Endodermal cell (in vitro differentiated cells): ENCODE measurements around the gene TP53I11. TPM values are rescaled to one million over a fixed set of nuclear protein-coding genes. Genes with fewer than 3 reads are reported as not detected.

ENCODE experiments used
- DNase-seq: peaks from one replicate; pipeline ENCODE4 v3.0.0-alpha.2; 2017
- H3K27ac ChIP-seq: 2 replicates; pipeline ENCODE4 v1.5.1; 2013; ENCODE audit warnings: mild to moderate bottlenecking, low read depth, low read length, moderate library complexity
- H3K27me3 ChIP-seq: 2 replicates; pipeline ENCODE4 v1.6.1; 2013; ENCODE audit warnings: mild to moderate bottlenecking, low read length, moderate library complexity; ENCODE audit not compliant: insufficient read depth, control insufficient read depth, poor library complexity, severe bottlenecking
- H3K36me3 ChIP-seq: 2 replicates; pipeline ENCODE4 v1.7.0; 2013; ENCODE audit warnings: mild to moderate bottlenecking, low read length, moderate library complexity; ENCODE audit not compliant: control insufficient read depth, insufficient read depth
- H3K4me1 ChIP-seq: one replicate; pipeline ENCODE4 v1.7.0; 2013; ENCODE audit warnings: low read length; ENCODE audit not compliant: control insufficient read depth, insufficient read depth
- H3K4me3 ChIP-seq: 2 replicates; pipeline ENCODE4 v1.5.1; 2013; ENCODE audit warnings: mild to moderate bottlenecking, low read length, moderate library complexity
- H3K9ac ChIP-seq: 2 replicates; pipeline ENCODE4 v1.6.1; 2013; ENCODE audit warnings: mild to moderate bottlenecking, low read length, moderate library complexity; ENCODE audit not compliant: poor library complexity, severe bottlenecking; ENCODE audit errors: extremely low read depth
- H3K9me3 ChIP-seq: 2 replicates; pipeline ENCODE4 v1.6.1; 2013; ENCODE audit warnings: mild to moderate bottlenecking, low read length, moderate library complexity; ENCODE audit not compliant: control insufficient read depth
- H3K27ac Mint-ChIP-seq: 2 replicates; pipeline ENCODE4 v1.8.0; 2020; ENCODE audit warnings: mixed read lengths
- H3K27me3 Mint-ChIP-seq: 2 replicates; pipeline ENCODE4 v1.8.0; 2021; ENCODE audit warnings: mild to moderate bottlenecking, mixed read lengths; ENCODE audit not compliant: insufficient read depth
- H3K36me3 Mint-ChIP-seq: 2 replicates; pipeline ENCODE4 v1.8.0; 2020; ENCODE audit warnings: low read depth, mixed read lengths
- H3K4me1 Mint-ChIP-seq: 2 replicates; pipeline ENCODE4 v1.8.0; 2020; ENCODE audit warnings: mixed read lengths
- H3K4me3 Mint-ChIP-seq: 2 replicates; pipeline ENCODE4 v1.8.0; 2020; ENCODE audit warnings: mild to moderate bottlenecking, moderate library complexity, mixed read lengths
- H3K9me3 Mint-ChIP-seq: 2 replicates; pipeline ENCODE4 v1.8.0; 2020; ENCODE audit warnings: mild to moderate bottlenecking, mixed read lengths
- WGBS, 2 experiments: methylation state at CpG; one replicate each; pipeline versions ENCODE4 v1.1.5 to v1.1.7; 2013; ENCODE audit warnings: missing lambda C conversion rate in 2 of 2, mixed read lengths in 1 of 2; ENCODE audit not compliant: insufficient coverage in 1 of 2, insufficient read length in 1 of 2; 5-methylcytosine and 5-hydroxymethylcytosine counted together
- total RNA-seq, 2 donors: library from RNA; stranded (reverse); fragmentation: NEBNext Ultra II Directional in 1 of 2; extraction: Animal tissue kit (Norgen Biotek cat#: 25700) in 1 of 2; gene quantifications; 2 replicates in 1 of 2; 3 replicates in 1 of 2; pipeline ENCODE4 v1.2.1, GENCODE V29; 2021
- TF ChIP-seq, protein P1 (sequence below): fragments of 200-600 bp; sonication (generic); conservative IDR thresholded peaks from 2 replicates; pipeline ENCODE4 v1.5.0; 2021; ENCODE audit warnings: antibody characterized with exemption, mild to moderate bottlenecking

TP53I11 gene
- total RNA-seq, 2 donors from 2014 or later: 136 to 203 TPM

DNA sequence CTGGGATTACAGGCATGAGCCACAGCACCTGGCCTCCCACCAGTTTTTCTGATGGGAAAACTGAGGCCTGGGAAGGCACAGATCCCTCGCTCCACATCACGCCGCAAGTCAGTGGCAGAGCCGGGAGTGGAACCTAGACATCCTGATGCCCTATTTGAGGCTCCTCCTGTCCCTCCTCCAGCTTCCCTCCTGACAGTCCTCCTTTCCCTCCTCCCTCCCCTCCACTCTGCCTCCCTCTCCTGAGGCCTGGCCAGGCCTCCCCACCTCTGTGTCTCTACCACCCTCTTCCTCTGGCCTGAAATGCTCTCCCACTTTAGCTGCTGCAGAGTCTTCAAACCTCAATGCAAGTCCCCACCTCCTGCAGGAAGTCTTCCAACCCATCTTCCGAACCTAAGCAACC, 13.3 kb upstream of the TP53I11 start:
- Histone ChIP-seq H3K36me3 (no peaks in the 10 kb centered on the region), H3K27ac (no peak overlapping the region), H3K4me1 (peaks cover 7% of the 10 kb centered on the region), H3K9me3 (no peaks in the 10 kb centered on the region), H3K27me3 (no peaks in the 10 kb centered on the region), H3K4me3 (no peak overlapping the region), H3K9ac (no peak overlapping the region)
- TF ChIP-seq, protein P1, sequence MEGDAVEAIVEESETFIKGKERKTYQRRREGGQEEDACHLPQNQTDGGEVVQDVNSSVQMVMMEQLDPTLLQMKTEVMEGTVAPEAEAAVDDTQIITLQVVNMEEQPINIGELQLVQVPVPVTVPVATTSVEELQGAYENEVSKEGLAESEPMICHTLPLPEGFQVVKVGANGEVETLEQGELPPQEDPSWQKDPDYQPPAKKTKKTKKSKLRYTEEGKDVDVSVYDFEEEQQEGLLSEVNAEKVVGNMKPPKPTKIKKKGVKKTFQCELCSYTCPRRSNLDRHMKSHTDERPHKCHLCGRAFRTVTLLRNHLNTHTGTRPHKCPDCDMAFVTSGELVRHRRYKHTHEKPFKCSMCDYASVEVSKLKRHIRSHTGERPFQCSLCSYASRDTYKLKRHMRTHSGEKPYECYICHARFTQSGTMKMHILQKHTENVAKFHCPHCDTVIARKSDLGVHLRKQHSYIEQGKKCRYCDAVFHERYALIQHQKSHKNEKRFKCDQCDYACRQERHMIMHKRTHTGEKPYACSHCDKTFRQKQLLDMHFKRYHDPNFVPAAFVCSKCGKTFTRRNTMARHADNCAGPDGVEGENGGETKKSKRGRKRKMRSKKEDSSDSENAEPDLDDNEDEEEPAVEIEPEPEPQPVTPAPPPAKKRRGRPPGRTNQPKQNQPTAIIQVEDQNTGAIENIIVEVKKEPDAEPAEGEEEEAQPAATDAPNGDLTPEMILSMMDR: no peak
- WGBS, 2 experiments: 97 to 98% methylated on average over 4 to 5 of the region's 5 CpGs
- Mint-ChIP-seq H3K9me3 (no peaks in the 10 kb centered on the region), H3K4me1 (peaks cover 36% of the 10 kb centered on the region), H3K27ac (peak overlapping the region; percentile 50), H3K27me3 (peaks cover 2% of the 10 kb centered on the region), H3K36me3 (no peaks in the 10 kb centered on the region), H3K4me3 (no peak overlapping the region)
- no peak for DNase-seq

DNA sequence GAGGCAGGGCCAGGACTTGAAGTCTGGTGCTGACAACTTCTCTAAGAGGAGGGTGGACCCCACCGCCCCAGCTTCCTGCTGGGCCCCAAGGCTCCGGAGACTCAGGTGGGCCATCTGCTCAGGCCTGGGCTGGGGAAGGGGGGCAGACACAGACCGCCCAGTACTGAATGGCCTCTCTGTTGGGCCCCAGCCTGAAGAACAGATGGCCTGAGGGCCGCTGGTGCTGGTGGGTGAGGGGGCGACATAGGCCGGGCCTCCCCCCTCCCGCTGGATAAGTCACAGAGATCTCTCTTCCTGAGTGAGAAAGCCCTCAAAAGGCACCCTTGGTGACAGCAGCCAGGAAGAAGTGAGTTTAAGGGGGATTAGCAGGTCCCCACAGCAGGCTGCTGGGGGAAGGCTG, 12.5 kb upstream of the TP53I11 start:
- H3K27ac ChIP-seq: no peak overlapping the region
- no peak overlapping the region for H3K4me3 Mint-ChIP-seq
- H3K27ac Mint-ChIP-seq: no peak overlapping the region
- 60 to 86% methylated on average over 2 to 7 of the region's 7 CpGs for WGBS, 2 experiments
- TF ChIP-seq, protein P1: no peak
- no peak for DNase-seq
- H3K36me3 ChIP-seq: no peaks in the 10 kb centered on the region
- no peak overlapping the region for H3K9ac ChIP-seq
- H3K4me1 ChIP-seq: peaks cover 7% of the 10 kb centered on the region
- H3K4me1 Mint-ChIP-seq: peaks cover 42% of the 10 kb centered on the region
- no peak overlapping the region for H3K4me3 ChIP-seq
- H3K36me3 Mint-ChIP-seq: no peaks in the 10 kb centered on the region
- no peaks in the 10 kb centered on the region for H3K9me3 Mint-ChIP-seq
- no peaks in the 10 kb centered on the region for H3K9me3 ChIP-seq
- peaks cover 2% of the 10 kb centered on the region for H3K27me3 Mint-ChIP-seq
- no peaks in the 10 kb centered on the region for H3K27me3 ChIP-seq

DNA sequence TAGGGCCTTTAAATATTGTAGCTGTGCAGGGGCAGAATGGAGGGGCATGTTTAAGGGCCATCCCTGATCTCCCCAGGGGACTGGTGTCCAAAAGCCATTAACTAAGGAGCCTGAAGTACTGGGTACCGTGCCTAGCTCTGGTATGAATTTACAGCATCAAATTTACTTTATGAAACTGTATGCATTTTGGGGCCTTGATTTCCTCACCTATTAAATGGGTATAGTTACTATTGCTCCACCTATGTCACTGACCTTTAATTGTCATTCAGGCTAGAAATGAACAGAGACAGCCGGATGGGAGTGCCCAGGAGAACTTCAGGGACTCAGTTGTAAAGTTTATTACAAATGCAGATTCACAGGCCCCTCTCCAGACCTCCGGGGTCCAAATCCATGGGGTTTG, 11.8 kb upstream of the TP53I11 start:
- H3K9me3 ChIP-seq: no peaks in the 10 kb centered on the region
- no peak for DNase-seq
- 85 to 89% methylated on average over 3 of the region's 3 CpGs for WGBS, 2 experiments
- Mint-ChIP-seq H3K4me3 (no peak overlapping the region), H3K27me3 (peaks cover 4% of the 10 kb centered on the region), H3K4me1 (peaks cover 47% of the 10 kb centered on the region), H3K27ac (no peak overlapping the region), H3K36me3 (no peaks in the 10 kb centered on the region), H3K9me3 (no peaks in the 10 kb centered on the region)
- H3K27ac ChIP-seq: no peak overlapping the region
- H3K4me3 ChIP-seq: no peak overlapping the region
- H3K9ac ChIP-seq: no peak overlapping the region
- H3K4me1 ChIP-seq: peaks cover 7% of the 10 kb centered on the region
- TF ChIP-seq, protein P1: no peak
- H3K36me3 ChIP-seq: no peaks in the 10 kb centered on the region
- H3K27me3 ChIP-seq: no peaks in the 10 kb centered on the region
